PFSK-1 (cell line): ENCODE measurements around the gene GABRB1.

Experiments
- FOXP2 ChIP-seq: optimal IDR thresholded peaks from 2 replicates; pipeline ENCODE3; 2011; ENCODE audit warnings: borderline replicate concordance, control low read depth, inconsistent platforms; ENCODE audit not compliant: insufficient read depth; ENCODE audit errors: extremely low read length, extremely low read depth
- TAF1 ChIP-seq: IDR thresholded peaks from 2 replicates; pipeline ENCODE4 v1.6.1; 2012; ENCODE audit warnings: low read length, control low read depth, borderline replicate concordance; ENCODE audit not compliant: insufficient read depth
- TF ChIP-seq, protein P1 (sequence below), 2 experiments: IDR thresholded peaks; 2 replicates each; pipeline versions ENCODE4 v1.6.1 to v1.8.0; 2011 to 2012; ENCODE audit warnings: low read depth in 2 of 2, low read length in 2 of 2, control low read depth in 1 of 2, inconsistent platforms in 1 of 2, mild to moderate bottlenecking in 1 of 2, moderate library complexity in 1 of 2; ENCODE audit not compliant: insufficient read depth in 1 of 2

- TF ChIP-seq TAF1 (no peak), FOXP2 (no peak)
- TF ChIP-seq, protein P1, sequence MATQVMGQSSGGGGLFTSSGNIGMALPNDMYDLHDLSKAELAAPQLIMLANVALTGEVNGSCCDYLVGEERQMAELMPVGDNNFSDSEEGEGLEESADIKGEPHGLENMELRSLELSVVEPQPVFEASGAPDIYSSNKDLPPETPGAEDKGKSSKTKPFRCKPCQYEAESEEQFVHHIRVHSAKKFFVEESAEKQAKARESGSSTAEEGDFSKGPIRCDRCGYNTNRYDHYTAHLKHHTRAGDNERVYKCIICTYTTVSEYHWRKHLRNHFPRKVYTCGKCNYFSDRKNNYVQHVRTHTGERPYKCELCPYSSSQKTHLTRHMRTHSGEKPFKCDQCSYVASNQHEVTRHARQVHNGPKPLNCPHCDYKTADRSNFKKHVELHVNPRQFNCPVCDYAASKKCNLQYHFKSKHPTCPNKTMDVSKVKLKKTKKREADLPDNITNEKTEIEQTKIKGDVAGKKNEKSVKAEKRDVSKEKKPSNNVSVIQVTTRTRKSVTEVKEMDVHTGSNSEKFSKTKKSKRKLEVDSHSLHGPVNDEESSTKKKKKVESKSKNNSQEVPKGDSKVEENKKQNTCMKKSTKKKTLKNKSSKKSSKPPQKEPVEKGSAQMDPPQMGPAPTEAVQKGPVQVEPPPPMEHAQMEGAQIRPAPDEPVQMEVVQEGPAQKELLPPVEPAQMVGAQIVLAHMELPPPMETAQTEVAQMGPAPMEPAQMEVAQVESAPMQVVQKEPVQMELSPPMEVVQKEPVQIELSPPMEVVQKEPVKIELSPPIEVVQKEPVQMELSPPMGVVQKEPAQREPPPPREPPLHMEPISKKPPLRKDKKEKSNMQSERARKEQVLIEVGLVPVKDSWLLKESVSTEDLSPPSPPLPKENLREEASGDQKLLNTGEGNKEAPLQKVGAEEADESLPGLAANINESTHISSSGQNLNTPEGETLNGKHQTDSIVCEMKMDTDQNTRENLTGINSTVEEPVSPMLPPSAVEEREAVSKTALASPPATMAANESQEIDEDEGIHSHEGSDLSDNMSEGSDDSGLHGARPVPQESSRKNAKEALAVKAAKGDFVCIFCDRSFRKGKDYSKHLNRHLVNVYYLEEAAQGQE (IDR thresholded peaks at IDR 0.05; ENCODE audit: insufficient read depth in 1 of 2, low read depth in 2 of 2, low read length in 2 of 2) = no peak
Measured at GRCh38 chr4:47330866-47331265, 299.5 kb downstream of the GABRB1 start.
